BE2C (cell line): Measurements from ENCODE around the gene SF3B1.

Source experiments
- DNase-seq: peaks from one replicate; pipeline ENCODE4 v3.0.0-alpha.2; 2020
- H3K27me3 ChIP-seq: fragments of 250-450 bp; sonication (Bioruptor Pico); 2 replicates; pipeline ENCODE4 v1.5.1; 2020; ENCODE audit warnings: mild to moderate bottlenecking
- H3K36me3 ChIP-seq: fragments of 250-450 bp; sonication (Bioruptor Pico); 2 replicates; pipeline ENCODE4 v1.5.1; 2020; ENCODE audit warnings: mild to moderate bottlenecking
- H3K4me1 ChIP-seq: fragments of 250-450 bp; sonication (Bioruptor Pico); 2 replicates; pipeline ENCODE4 v1.5.1; 2020
- H3K4me3 ChIP-seq: 2 replicates; pipeline ENCODE4 v1.5.1; 2011; ENCODE audit warnings: low read depth, low read length
- H3K9me3 ChIP-seq: fragments of 250-450 bp; sonication (Bioruptor Pico); 2 replicates; pipeline ENCODE4 v1.5.1; 2020
- TF ChIP-seq, protein P1 (sequence below): IDR thresholded peaks from 2 replicates; pipeline ENCODE4 v1.5.1; 2012; ENCODE audit warnings: mild to moderate bottlenecking, low read depth, low read length

The SF3B1 gene

DNA sequence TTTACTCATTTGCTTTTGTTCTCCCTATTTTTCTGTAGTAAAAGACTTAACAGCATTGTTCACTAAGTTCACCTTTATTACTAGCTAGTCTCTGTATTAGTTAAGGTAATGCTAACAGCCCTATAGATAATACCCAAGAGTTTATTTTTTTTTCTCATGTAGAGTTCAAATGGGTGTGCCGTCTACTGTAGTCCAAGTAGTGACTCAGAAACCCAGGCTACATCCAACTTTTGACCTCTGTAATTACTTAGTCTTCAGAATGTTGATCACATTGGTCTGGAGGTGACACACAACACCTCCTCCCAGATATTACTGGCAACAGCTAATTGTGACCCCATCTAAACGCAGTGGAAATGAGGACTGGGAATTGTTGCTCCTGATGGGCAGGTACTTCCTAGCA lies 26.2 kb upstream of the SF3B1 start:
- Histone ChIP-seq H3K36me3 (peaks cover 16% of the 10 kb centered on the region), H3K27me3 (no peaks in the 10 kb centered on the region), H3K9me3 (no peaks in the 10 kb centered on the region), H3K4me3 (no peak overlapping the region), H3K4me1 (no peaks in the 10 kb centered on the region)
- no peak for DNase-seq
- TF ChIP-seq, protein P1, sequence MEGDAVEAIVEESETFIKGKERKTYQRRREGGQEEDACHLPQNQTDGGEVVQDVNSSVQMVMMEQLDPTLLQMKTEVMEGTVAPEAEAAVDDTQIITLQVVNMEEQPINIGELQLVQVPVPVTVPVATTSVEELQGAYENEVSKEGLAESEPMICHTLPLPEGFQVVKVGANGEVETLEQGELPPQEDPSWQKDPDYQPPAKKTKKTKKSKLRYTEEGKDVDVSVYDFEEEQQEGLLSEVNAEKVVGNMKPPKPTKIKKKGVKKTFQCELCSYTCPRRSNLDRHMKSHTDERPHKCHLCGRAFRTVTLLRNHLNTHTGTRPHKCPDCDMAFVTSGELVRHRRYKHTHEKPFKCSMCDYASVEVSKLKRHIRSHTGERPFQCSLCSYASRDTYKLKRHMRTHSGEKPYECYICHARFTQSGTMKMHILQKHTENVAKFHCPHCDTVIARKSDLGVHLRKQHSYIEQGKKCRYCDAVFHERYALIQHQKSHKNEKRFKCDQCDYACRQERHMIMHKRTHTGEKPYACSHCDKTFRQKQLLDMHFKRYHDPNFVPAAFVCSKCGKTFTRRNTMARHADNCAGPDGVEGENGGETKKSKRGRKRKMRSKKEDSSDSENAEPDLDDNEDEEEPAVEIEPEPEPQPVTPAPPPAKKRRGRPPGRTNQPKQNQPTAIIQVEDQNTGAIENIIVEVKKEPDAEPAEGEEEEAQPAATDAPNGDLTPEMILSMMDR = no peak

DNA sequence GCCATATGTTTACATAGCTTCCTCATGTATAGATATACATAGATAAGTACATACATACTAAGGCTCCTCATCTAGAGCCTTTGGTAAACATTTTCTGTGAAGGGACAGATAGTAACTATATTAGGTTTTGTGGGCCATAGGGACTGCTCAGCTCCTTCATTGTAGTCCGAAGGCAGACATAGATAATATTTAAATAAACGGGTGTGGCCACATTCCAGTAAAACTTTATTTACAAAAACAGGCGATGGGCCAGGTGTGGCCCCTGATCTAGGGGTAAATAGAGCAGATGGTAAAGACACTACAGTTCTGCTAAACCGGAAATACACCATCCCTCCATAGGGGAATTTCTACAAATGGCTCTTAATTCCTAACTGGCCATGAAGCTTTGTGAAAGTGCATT lies 25.8 kb upstream of the SF3B1 start:
- Histone ChIP-seq H3K36me3 (peaks cover 16% of the 10 kb centered on the region), H3K27me3 (no peaks in the 10 kb centered on the region), H3K4me3 (no peak overlapping the region), H3K9me3 (no peaks in the 10 kb centered on the region), H3K4me1 (no peaks in the 10 kb centered on the region)
- no peak for DNase-seq
- TF ChIP-seq, protein P1 = no peak

DNA sequence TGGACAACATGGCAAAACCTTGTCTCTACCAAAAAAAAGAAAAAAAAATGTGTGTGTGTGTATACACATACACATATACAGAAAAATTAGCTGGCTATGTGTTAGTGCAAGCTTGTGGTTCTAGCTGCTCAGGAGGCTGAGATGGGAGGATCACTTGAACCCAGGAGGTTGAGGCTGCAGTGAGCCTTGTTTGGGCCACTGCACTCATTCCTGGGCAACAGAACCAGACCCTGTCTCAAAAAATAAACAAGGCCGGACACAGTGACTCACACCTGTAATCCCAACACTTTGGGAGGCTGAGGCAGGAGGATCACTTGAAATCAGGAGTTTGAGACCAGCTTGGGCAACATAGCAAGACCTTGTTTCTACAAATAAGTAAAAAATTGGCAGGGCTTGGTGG lies 20.6 kb upstream of the SF3B1 start:
- DNase-seq = no peak
- TF ChIP-seq, protein P1 = no peak
- peaks cover under 1% of the 10 kb centered on the region; the same call in 1 of the 2 replicates for H3K36me3 ChIP-seq
- no peak overlapping the region for H3K4me3 ChIP-seq
- H3K27me3 ChIP-seq = no peaks in the 10 kb centered on the region
- H3K9me3 ChIP-seq = no peaks in the 10 kb centered on the region
- H3K4me1 ChIP-seq = no peaks in the 10 kb centered on the region; the same call in 1 of the 2 replicates

DNA sequence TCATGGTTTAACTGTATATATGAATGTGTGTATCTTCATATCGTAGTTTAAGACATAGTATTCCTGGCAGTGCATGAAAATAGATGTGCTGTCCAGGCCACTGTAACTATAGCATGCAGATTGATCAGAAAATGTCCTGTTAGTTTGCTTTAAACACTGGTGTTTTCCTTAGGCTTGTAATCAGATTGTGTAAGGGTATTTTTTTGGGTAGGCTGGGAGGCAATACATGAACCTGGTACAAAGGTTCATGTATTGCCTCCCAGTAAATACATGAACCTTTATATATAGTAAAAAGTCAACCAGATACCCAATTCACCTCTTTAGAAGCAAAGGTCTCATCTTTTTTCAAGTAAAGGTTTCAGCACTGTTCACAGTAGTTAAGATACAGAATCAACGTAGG lies 20.1 kb upstream of the SF3B1 start:
- H3K4me1 ChIP-seq = no peaks in the 10 kb centered on the region; the same call in 1 of the 2 replicates
- no peaks in the 10 kb centered on the region for H3K36me3 ChIP-seq
- TF ChIP-seq, protein P1 = no peak
- no peaks in the 10 kb centered on the region for H3K9me3 ChIP-seq
- H3K4me3 ChIP-seq = no peak overlapping the region
- no peaks in the 10 kb centered on the region for H3K27me3 ChIP-seq
- DNase-seq = no peak

DNA sequence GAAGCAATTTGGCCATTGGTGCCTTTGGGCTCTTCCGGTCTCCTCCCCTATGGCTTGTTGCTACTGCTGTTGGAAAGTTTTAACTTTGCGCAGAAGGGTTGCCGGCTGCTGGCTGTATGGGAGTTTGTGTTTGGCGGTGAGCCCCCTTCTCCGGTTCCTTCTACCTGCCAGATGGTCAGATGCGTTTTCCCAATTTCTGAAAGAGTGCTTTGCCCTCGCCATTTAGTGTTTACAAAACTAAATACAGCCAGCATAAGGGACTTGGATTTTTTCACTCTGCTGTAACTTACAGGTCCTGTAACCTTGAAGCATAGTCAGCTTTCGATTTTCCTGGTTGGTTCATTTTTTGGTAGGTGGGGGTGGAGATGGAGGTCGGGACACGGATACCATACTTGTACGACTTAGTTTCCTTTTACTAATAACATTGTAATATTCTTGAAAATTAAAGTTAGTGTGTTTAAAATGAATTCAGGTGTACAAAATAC lies 19.1 kb upstream of the SF3B1 start:
- H3K27me3 ChIP-seq = no peaks in the 10 kb centered on the region
- no peaks in the 10 kb centered on the region; the same call in 1 of the 2 replicates for H3K4me1 ChIP-seq
- DNase-seq = peak; percentile 69
- peak overlapping the region; percentile 100 for H3K4me3 ChIP-seq
- H3K36me3 ChIP-seq = no peaks in the 10 kb centered on the region
- no peaks in the 10 kb centered on the region for H3K9me3 ChIP-seq
- TF ChIP-seq, protein P1 = no peak

DNA sequence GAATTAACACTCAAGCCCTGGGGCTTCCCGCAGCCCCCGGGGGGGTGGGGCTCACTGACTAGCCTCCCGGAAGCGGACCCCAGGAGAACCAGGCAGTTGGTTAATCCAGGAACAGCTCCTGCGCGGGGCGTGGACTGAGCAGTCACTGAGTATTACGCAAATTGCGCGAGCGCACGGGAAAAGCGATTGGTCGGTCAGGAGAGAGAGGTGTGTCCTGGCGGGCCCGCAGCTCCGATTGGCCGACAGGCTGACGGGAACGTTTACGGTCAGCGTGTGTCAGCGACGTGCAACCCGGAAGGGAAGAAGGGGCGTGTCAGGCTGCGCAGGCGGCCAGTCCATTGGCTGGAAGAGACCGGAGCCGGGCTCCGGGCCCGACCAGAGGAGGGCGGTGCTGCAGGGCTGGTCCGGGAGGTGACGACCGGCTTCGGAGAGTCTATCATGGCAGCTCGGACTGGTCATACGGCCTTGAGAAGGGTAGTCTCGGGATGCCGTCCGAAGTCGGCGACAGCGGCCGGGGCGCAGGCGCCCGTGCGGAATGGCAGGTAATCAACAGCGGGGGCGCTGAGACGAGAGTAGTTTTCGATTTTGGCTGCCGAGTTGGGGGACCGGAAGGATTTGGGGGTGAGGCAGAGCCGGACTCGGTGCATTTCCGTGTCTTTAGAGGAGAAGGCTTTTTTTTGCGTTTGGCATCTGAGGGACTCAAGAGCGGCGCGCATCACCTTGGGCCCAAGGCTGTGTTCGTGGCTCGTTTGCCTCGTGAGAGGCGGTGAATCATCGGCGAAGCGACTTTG lies 18.5 kb upstream of the SF3B1 start, which contains the start of gene COQ10B:
Gene COQ10B (plus strand): TSS at position 430 of the 791 bp plus-strand sequence. CDS start 9 bp downstream, at position 439.
- TF ChIP-seq, protein P1 = peak; percentile 31; the same call in 1 of the 2 replicates
- H3K36me3 ChIP-seq = no peaks in the 10 kb centered on the region
- DNase-seq = peak; percentile 99
- no peaks in the 10 kb centered on the region; the same call in 1 of the 2 replicates for H3K4me1 ChIP-seq
- H3K9me3 ChIP-seq = no peaks in the 10 kb centered on the region
- no peaks in the 10 kb centered on the region for H3K27me3 ChIP-seq
- H3K4me3 ChIP-seq = peak within 1 kb of the TSS; percentile 100
